GM19238 (cell line): ENCODE data around the gene TMEM179.
"Not testable (repeated sequence)": the region's sequence is repeated elsewhere in the genome, so short reads cannot be mapped to it uniquely, and the experiment has no call there.

Experiments used
- DNase-seq: peaks from one replicate; pipeline ENCODE4 v3.0.0; 2011; ENCODE audit warnings: low spot score; ENCODE audit not compliant: insufficient read length

TMEM179 gene

DNA sequence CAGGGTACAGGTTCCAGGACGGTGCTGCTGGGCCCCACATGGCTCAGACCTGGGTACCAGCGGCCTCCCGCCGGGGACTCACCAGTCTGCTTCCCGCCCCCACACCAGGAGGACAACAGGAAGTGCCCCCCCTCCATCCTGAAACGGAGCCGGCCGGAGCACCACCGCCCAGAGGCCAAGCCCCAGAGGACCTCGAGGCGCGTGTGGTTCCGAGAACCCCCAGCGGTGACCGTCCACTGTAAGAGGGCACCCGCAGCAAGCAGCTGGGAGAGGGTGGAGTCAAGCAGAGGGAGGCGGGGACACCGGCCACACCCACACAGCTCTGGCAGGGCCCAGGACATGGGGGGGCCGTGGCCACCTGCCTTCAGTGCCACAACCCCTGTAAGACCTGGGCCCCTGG lies 16.9 kb downstream of the TMEM179 start:
- no peak for DNase-seq

DNA sequence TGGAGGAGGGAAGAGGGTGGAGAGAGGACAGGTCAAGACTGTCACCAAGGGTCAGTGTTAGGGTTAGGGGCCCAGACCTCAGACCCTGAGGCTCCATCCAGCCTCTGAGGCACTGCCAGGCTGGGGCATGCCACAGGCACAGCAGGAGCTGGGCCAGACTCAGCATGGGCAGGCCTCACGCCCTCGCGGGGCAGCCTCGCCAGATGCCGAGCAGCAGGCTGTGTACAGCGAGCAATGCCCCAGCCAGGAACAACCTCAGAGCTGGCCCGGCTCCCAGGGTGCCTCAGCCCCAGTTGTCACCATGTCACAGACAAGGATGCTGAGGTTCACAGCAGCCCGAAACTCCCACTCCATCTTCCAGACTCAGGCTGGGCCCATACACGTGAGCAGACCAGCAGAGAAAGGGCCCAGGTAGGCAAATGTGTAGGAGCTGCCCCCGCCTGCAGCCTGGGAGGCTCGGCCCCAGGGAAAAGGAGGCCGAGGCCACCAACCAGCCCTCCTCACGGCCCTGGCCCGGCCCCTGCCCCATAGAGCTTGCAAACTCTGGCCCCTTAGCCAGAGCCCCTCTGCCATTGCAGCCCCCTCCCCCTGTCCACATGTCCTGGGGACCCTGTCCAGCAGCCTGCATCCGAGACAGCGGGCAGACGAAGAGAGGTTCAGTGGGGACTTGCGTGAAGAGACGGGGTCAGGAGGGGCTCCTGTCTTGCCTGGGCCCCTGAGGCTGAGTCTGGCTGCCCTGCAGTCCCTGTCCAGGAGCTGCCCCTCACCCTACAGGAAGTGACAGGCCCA lies 17.5 kb downstream of the TMEM179 start:
- no peak for DNase-seq

DNA sequence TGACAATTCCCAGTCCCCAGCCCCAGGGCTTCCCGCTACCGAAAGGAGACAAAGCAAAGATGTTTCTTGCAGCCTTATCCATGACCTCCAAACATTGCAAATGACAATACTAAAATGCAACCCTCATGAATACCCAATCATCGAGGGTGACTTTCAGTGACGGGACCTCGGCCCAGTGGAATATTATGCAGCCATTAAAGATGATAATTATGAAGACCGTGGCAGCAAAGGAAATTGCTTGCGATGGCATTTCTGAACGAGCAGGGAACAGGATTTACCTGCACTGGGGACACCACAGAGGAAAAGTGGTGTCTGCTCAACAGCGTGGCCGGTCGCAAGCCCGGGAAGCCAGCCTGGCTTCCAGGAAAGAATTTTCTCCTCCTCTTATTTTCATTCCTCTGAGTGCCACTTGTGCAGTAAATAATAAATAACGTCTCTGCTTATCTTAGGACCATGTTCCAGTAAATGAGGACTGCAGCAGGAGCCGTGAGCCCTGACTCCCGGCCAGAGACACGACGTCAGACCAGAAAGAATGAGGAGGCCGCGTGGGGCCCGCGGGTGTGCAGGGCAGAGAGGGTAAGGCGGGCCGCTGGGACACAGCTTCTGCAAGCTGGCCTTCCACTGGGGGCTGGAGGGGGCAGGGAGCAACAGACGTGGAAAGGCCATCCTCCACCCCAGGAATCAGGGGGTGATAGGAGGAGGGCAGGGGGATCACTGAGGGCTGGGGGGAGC lies 18.4 kb downstream of the TMEM179 start:
- no peak for DNase-seq

DNA sequence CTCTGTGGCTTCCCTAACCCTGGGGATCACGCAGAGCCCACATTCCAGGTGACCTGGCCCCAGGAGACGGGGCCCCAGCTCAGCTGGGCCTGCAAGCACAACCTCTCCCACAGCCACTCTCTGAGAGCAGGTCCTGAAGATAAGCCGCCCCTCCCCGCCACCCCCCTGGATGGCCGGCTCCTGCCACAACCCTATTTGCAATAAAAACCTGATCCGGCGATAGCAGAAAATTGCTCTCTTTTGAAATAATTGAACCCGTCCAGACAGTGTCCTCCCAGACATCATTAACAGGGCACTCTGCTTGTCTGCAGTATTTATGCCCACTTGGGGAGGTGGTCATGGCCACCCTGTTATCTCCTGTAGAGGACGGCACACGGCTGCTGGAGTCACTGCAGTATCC lies 20.0 kb downstream of the TMEM179 start:
- DNase-seq: no peak

DNA sequence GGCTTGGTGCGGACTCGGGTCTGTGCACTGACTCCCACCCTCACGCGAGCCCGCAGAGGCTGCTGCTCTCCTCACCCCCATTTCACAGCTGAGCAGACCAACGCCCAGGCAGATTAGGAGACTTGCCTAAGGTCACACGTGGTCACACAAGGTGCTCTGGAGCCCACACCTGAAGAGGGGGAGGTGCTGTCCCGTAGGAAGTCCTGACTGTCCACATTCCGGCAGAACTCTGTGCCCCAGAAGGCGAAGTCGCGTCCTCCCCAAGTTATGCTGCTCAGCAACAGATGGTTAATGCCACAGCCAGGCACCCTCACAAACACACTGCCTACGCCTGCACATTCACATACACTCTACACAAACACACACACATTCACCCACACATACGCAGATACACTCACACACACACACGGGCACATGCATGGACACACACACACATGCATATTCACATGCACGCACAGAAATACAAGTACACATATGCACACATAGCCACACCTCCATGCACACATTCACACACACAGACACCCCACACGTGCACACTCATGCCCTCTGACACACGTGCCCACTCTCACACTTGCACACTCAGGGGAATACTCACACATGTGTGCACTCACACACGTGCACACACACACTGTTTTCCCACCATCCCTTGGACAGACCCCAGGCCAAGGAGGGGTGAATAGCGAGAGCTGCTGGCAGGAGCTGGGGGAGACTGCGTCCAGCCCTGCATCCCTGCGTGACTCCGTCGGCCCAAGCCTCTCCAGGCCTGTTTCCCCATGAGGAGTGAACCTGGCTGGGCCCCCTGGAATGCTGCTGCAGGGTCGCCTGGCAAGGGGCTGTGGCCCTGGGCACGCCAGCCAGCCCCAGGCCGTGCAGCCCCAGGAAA lies 20.9 kb downstream of the TMEM179 start:
- DNase-seq: no peak

DNA sequence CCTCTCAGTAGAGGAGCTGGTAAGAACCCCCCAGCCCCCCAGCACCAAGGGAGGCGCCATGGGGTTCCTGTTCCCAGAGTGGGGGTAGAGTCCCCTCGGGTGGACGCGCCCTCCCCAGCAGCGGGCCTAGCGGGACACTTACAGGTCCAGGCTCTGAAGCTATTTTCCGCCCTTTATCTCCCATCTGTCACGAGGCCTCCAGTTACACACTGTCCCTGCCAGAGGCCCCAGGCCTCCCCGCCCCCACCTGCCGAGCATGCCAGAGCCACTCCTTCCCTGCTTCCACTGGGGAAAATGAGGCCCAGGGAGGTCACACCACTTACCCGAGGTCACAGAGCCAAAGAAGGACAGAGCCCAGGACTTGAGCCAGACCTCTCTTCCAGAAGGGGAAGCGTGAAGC lies 21.9 kb downstream of the TMEM179 start:
- no peak for DNase-seq

DNA sequence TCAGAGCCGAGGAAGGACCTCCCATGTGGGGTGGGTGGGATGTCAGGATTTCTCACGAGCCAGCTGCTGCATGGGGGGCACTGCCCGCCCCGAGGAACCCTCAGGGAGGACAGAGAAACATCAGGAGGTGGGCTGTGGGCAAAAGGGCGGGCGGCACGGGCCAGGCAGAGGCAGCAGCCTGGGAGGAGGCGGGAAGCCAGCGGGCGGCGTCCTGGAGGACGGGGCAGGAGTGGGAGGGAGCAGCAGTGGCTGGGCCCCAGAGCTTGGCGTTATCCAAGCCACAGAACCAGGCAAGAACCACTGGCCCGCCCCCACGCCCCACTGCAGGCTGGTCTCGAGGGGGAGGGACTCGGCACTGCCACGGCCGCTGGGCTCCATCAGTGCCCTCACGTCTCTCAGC lies 22.6 kb downstream of the TMEM179 start:
- no peak for DNase-seq

DNA sequence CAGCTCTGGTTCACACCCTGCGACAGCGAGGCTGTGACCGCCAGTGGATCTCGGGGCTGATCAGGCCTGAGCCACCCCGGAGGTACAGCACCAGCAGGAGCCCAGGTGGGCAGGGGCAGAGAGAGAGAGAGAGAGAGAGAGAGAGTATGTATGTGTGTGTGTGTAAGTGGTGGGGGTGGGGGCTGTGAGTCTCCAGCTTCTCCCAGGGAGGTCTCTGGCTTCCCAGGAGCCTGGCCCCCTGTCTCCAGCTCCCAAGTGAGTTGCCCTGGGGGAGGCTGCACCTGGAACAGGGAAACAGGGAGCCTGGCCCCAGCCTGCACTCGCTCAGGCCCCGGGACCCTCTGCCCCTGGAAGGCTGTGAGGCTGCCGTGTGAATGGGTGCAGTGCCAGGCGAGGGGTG lies 23.1 kb downstream of the TMEM179 start:
- no peak for DNase-seq

DNA sequence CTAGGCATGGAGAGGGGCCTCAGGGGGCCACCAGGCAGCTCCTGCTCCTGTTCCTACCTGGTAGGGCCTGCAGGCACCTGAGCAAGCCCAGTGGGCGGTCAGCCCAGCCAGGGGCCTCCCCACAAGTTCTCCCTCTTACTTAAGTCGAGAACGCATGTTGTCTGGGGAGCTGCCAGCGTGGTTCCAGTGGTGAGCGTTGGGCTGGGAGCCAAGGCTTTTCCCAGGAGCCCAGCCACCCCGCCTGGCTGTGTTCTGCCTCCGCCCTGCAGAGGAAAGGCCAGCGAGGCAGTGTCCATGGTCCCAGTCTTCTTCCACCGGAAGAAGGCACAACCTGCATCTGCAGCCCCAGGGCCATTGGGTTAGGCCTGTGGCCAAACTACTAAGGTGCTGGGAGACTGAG lies 23.6 kb downstream of the TMEM179 start:
- no peak for DNase-seq

DNA sequence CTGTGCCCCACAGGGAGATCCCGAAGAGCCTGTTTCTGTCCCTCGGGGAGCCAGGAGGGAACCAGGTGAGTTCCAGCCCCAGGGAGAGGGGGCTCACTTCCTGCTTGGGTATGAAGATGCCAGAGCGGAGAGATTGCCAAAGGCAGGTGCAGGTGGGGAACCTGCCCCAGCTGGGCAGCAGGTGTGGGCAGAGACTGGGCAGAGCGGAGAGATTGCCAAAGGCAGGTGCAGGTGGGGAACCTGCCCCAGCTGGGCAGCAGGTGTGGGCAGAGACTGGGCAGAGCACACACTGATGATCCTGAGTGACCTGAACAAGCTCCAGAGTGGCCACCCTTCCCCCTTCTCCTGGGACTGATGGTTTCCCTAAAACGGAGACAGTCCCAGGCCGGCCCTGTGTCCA lies 24.6 kb downstream of the TMEM179 start:
- not testable (repeated sequence) for DNase-seq

DNA sequence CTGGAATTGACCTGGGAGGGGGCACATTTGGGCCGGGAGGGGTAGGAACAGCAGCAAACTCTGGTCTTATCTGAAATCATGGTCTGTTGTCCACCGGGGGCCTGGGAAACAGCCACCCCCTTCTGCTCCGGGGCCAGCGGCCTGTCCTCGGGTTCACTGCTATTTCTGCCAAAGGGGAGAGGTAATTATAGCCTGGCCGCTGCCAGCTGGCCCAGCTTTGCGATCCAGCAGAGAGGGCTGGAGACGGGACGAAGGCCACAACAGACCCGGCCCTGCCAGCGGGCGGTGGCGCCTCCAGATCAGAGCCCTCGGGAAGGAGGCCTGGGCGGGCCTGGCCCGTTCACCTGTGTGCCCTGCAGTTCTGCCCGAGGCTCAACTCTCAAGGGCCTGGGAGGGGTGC lies 25.1 kb downstream of the TMEM179 start, which contains the start of gene C14orf180:
TSS of gene C14orf180 (plus strand) at position 258 of the 400 bp plus-strand sequence. CDS start 6,667 bp downstream, outside the sequence.
- no peak for DNase-seq

DNA sequence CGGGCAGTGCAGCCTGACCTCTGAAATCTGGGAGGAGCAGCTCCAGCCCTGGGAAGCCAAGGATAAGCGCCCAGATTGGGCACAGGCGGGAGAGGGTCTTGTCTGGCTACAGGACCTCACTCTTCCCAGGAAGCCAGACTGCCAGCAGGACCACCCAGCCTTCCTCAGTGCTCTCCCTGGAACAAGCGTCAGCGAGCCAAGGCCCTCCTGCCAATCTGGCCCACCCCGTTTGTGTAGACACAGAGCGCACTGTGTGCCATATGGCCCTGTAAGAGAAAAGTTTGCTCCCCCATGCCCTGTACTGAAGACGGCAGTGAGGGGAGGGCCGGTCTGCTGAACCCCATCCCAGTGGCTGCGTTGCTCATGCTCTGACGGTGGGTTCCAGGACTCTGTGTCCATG lies 26.3 kb downstream of the TMEM179 start:
- DNase-seq: no peak

DNA sequence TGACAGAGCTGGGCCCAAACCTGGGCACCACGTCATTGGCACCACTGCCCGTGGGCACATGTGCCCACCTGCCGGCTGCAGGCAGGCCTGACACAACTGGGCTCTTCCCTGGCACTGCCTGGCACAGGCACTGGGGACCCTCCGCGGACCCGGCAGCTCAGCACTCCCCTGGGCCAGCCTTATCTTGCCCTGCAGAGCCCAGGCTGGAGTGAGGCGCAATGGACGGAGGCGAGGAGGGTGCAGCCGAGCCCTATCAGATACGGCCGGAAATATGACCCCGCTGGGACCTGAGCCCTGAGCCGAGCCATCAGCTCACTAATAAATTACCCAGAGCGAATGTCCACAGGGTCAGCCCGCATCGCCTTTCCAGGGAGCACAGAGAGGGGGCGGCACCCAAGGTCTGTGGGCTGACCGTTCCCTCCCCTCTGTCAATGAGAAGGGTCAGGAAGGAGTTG lies 26.7 kb downstream of the TMEM179 start:
- DNase-seq: no peak

DNA sequence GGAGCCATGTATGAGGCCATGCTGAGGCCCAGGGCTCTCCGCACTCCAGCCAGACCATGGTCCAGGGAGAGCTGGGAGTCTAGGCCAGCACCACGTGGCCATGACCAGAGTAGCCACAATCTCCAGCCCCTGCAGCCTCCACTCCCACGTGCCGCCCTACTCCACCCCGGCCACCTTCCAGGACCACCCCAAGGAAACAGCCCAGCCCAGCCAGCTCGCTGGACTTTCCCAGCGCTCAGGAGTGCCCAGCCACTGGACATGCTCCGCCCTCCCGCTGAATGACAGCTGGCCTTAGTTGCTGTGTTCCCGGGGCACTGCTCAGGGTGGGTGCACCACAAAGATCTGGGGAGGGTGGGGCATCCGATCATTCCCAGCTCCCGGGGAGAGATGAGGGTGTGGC lies 27.1 kb downstream of the TMEM179 start:
- no peak for DNase-seq

DNA sequence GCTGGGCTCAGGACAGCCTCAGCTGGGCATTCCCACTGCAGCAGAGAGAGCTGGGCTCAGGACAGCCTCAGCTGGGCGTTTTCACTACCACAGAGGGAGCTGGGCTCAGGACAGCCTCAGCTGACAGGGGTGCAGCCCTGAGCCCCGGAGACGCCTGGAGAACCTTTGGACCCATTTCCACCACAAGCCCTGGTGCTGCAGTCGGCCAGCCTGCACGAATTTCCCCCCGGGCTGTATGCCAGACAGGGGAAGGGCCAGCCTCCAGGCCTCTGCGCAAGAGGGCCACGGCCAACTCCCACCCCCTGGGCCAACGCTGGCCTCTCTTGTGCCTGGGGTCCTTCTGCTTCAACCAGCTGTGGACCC lies 27.6 kb downstream of the TMEM179 start:
- DNase-seq: no peak

DNA sequence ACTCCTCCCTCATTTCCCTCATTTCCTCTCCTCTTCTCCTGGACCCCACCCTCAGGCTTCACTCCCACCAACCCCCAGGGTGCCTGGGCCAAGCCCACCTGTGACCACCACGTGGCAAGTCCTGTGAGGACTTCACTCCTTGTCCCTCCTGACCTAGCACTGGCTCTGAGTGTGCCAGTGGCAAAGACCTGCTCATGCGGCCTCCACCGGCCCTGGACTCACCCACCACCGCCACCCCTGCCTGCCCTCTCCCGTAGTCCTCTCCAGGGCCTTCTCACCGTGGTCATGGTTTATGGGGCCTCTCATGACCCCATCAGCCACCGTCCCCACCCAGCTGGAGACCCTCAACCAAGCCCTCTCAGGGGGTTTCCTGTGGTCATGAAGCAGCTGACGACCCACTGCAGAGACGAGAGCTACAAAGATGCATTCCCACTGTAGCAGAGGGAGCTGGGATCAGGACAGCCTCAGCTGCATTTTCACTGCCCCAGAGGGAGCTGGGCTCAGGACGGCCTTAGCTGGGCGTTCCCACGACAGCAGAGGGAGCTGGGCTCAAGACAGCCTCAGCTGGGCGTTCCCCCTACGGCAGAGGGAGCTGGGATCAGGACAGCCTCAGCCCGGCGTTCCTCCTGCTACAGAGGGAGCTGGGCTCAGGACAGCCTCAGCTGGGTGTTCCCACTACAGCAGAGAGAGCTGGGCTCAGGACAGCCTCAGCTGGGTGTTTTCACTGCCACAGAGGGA lies 28.2 kb downstream of the TMEM179 start:
- no peak for DNase-seq

DNA sequence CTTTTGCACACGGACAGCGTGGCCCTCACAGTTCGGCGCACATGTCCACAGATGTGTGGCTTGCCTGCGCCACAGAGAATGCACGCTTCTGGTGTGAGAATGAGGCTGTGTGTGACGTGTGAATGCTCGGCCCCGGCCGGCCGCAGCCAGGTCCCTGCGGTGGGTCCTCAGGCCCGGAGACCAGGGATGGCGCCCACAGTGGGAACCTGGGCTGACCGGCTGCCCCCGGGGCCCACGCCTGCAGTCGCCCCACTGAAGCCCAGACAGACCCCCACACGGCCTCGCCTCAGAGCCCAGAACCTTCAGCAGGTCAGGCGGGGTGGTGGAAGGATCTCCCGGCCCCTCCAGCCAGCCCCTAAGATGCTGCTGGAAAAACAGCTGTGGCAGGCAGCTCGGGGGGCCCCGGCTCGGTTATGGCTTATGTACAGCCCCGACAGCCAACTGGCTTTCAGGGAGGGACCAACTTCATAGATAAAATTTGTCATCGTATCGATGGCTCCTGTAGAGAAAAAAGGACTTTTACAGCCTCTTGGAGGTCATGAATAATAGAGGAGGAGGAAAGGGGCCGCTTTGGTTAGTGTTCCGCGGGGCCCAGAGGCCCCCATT lies 29.5 kb downstream of the TMEM179 start:
- no peak for DNase-seq

DNA sequence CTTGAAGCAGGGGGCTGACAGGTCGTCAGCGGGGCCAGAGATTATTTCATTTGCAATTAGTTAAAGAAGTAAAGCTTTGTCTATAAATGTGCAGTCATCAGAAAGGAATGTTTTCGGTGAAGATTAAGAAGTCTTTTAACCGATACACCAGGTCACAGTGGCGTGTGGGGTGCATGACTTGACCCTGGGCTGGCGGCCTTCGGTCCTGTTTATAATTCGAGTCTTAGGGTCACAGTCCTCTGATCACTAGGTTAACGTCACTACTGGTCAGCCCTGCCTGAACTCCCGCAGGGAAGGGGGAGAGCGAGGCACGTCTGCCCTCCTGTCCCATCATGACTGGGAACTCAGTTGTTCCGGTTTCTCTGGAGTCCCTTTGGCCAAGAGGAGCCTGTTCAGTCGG lies 30.0 kb downstream of the TMEM179 start:
- no peak for DNase-seq

DNA sequence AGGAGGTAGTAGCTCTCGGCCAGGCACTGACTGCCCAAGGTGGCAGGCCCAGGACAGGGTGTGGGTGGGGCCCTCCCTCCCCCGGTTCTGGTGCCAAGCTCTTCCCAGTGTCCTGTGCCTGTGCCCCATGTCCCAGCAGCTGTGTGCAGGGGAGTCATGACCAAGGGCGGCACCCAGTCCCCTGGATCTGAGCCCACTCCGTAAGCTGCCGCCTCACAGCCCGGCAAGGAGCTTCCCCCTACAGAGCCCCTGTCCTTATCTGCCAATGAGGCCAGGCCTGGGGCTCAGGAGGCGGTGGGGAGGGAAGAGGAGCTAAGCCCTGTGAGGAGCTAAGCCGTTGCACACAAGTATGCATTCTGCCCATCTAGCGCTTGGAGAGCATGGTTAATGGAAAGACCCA lies 30.6 kb downstream of the TMEM179 start:
- DNase-seq: no peak

DNA sequence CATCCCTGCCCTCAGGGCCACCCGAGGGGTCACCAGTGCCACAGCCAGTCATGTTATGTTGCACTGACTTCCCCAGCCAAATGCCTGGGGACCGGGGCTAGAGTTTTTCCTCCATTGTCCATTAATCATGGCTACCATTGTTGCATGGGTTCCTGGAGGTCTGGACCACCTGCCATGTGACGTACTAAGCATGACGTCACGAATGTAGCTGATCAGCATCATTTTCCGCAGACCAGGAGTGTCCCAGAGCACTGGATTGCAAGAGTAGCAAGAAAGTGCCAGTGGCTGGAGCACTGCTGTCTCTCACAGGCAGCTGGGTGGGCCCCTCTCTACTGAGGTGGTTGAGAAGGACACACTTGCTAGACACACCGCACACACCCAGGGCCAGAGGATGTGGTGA lies 31.9 kb downstream of the TMEM179 start:
- DNase-seq: no peak
